ENCODE measurements around the gene LRBA. TPM values are rescaled to one million over a fixed set of nuclear protein-coding genes. Genes with fewer than 3 reads are reported as not detected.

The LRBA gene
- total and polyA plus RNA-seq, 4 donors: 8.2 to 69.8 (median 32.8) TPM

- Histone ChIP-seq H3K4me3 (ENCODE audit: low read depth in 1 of 3, low read length in 3 of 3) (no peak overlapping the region), H3K36me3 (ENCODE audit: control insufficient read depth in 4 of 4, insufficient read depth in 3 of 4, low read depth in 1 of 4, low read length in 3 of 4) (peaks cover 0 to 11% (median 9%) of the 10 kb centered on the region in 4 donors), H3K4me1 (ENCODE audit: control insufficient read depth in 4 of 4, insufficient read depth in 4 of 4, low read length in 3 of 4) (no peaks in the 10 kb centered on the region), H3K27ac (ENCODE audit: low read depth in 1 of 2, low read length in 2 of 2) (no peak overlapping the region), H3K9ac (ENCODE audit: low read depth in 1 of 2, low read length in 2 of 2) (no peak overlapping the region), H3K9me3 (ENCODE audit: control insufficient read depth in 4 of 4, low read length in 3 of 4) (no peaks in the 10 kb centered on the region), H3K27me3 (ENCODE audit: control insufficient read depth in 4 of 4, insufficient read depth in 4 of 4, low read length in 3 of 4) (no peaks in the 10 kb centered on the region)
- 90% methylated on average over 2 of the region's 2 CpGs for WGBS
- DNase-seq (ENCODE audit: low spot score): no peak
- TF ChIP-seq ATF3 (IDR thresholded peaks at IDR 0.05) (no peak), GABPA (IDR thresholded peaks at IDR 0.05 in 1 of 2, conservative IDR thresholded peaks at IDR 0.05 in 1 of 2) (no peak), NR2F2 (IDR thresholded peaks at IDR 0.05) (no peak), TAF1 (conservative IDR thresholded peaks at IDR 0.05) (no peak), FOXA1 (IDR thresholded peaks at IDR 0.05) (no peak), YY1 (IDR thresholded peaks at IDR 0.05) (no peak), RAD21 (IDR thresholded peaks at IDR 0.05) (no peak), RXRA (IDR thresholded peaks at IDR 0.05) (no peak), EGR1 (IDR thresholded peaks at IDR 0.05; ENCODE audit: low read depth in 2 of 2) (no peak), MAX (IDR thresholded peaks at IDR 0.05) (no peak), FOXA2 (IDR thresholded peaks at IDR 0.05) (no peak), JUND (IDR thresholded peaks at IDR 0.05) (no peak), HNF4G (IDR thresholded peaks at IDR 0.05) (no peak)
- TF ChIP-seq, protein P1, sequence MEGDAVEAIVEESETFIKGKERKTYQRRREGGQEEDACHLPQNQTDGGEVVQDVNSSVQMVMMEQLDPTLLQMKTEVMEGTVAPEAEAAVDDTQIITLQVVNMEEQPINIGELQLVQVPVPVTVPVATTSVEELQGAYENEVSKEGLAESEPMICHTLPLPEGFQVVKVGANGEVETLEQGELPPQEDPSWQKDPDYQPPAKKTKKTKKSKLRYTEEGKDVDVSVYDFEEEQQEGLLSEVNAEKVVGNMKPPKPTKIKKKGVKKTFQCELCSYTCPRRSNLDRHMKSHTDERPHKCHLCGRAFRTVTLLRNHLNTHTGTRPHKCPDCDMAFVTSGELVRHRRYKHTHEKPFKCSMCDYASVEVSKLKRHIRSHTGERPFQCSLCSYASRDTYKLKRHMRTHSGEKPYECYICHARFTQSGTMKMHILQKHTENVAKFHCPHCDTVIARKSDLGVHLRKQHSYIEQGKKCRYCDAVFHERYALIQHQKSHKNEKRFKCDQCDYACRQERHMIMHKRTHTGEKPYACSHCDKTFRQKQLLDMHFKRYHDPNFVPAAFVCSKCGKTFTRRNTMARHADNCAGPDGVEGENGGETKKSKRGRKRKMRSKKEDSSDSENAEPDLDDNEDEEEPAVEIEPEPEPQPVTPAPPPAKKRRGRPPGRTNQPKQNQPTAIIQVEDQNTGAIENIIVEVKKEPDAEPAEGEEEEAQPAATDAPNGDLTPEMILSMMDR (IDR thresholded peaks at IDR 0.05; ENCODE audit: low read depth, low read length, missing input control): no peak
- TF ChIP-seq, protein P2, sequence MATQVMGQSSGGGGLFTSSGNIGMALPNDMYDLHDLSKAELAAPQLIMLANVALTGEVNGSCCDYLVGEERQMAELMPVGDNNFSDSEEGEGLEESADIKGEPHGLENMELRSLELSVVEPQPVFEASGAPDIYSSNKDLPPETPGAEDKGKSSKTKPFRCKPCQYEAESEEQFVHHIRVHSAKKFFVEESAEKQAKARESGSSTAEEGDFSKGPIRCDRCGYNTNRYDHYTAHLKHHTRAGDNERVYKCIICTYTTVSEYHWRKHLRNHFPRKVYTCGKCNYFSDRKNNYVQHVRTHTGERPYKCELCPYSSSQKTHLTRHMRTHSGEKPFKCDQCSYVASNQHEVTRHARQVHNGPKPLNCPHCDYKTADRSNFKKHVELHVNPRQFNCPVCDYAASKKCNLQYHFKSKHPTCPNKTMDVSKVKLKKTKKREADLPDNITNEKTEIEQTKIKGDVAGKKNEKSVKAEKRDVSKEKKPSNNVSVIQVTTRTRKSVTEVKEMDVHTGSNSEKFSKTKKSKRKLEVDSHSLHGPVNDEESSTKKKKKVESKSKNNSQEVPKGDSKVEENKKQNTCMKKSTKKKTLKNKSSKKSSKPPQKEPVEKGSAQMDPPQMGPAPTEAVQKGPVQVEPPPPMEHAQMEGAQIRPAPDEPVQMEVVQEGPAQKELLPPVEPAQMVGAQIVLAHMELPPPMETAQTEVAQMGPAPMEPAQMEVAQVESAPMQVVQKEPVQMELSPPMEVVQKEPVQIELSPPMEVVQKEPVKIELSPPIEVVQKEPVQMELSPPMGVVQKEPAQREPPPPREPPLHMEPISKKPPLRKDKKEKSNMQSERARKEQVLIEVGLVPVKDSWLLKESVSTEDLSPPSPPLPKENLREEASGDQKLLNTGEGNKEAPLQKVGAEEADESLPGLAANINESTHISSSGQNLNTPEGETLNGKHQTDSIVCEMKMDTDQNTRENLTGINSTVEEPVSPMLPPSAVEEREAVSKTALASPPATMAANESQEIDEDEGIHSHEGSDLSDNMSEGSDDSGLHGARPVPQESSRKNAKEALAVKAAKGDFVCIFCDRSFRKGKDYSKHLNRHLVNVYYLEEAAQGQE (IDR thresholded peaks at IDR 0.05): no peak
- TF ChIP-seq, protein P3, sequence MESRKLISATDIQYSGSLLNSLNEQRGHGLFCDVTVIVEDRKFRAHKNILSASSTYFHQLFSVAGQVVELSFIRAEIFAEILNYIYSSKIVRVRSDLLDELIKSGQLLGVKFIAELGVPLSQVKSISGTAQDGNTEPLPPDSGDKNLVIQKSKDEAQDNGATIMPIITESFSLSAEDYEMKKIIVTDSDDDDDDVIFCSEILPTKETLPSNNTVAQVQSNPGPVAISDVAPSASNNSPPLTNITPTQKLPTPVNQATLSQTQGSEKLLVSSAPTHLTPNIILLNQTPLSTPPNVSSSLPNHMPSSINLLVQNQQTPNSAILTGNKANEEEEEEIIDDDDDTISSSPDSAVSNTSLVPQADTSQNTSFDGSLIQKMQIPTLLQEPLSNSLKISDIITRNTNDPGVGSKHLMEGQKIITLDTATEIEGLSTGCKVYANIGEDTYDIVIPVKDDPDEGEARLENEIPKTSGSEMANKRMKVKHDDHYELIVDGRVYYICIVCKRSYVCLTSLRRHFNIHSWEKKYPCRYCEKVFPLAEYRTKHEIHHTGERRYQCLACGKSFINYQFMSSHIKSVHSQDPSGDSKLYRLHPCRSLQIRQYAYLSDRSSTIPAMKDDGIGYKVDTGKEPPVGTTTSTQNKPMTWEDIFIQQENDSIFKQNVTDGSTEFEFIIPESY (IDR thresholded peaks at IDR 0.05): no peak
Measured at GRCh38 chr4:150853882-150854281, 161.2 kb downstream of the LRBA start.

DNA sequence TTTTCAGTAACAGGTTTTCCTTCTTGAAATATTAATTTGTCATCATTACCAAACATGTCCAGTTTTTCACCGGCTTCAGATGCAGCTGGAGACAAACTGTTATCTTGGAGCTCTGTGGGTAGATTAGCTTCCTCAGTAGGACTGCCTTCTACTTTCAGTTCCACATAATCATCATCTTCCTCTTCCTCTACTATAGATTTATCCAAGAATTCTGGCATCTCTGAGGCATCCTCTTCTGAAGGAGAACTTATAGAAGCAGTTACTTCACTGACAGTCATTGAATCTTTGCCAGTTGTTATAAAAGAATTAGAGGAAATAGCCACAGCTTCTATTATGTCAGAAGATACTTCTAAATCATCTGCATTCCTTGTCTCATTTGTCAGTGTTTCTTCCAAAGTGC is 162.9 kb downstream of the LRBA start:
- H3K27me3 ChIP-seq (ENCODE audit: control insufficient read depth in 4 of 4, insufficient read depth in 4 of 4, low read length in 3 of 4): no peaks in the 10 kb centered on the region
- no peaks in the 10 kb centered on the region for H3K4me1 ChIP-seq (ENCODE audit: control insufficient read depth in 4 of 4, insufficient read depth in 4 of 4, low read length in 3 of 4)
- H3K4me3 ChIP-seq (ENCODE audit: low read depth in 1 of 3, low read length in 3 of 3): no peak overlapping the region
- H3K27ac ChIP-seq (ENCODE audit: low read depth in 1 of 2, low read length in 2 of 2): no peak overlapping the region
- no peak for DNase-seq (ENCODE audit: low spot score)
- TF ChIP-seq FOXA1 (IDR thresholded peaks at IDR 0.05): no peak
- TF ChIP-seq NR2F2 (IDR thresholded peaks at IDR 0.05): no peak
- TF ChIP-seq ATF3 (IDR thresholded peaks at IDR 0.05): no peak
- no peak for TF ChIP-seq SP1 (IDR thresholded peaks at IDR 0.05)
- no peak for TF ChIP-seq HNF4A (conservative IDR thresholded peaks at IDR 0.05)
- TF ChIP-seq JUND (IDR thresholded peaks at IDR 0.05): no peak
- H3K36me3 ChIP-seq (ENCODE audit: control insufficient read depth in 4 of 4, insufficient read depth in 3 of 4, low read depth in 1 of 4, low read length in 3 of 4): peaks cover 0 to 11% (median 10%) of the 10 kb centered on the region in 4 donors
- WGBS: 75% methylated on average over 1 of the region's 1 CpG
- no peak overlapping the region for H3K9ac ChIP-seq (ENCODE audit: low read depth in 1 of 2, low read length in 2 of 2)
- no peaks in the 10 kb centered on the region for H3K9me3 ChIP-seq (ENCODE audit: control insufficient read depth in 4 of 4, low read length in 3 of 4)

Measured in liver (tissue), 9 donors.